NOMO-1 treated with dmso at 0.1 percent for 144 hours (cell line): Measurements from ENCODE around the gene SRGAP3.

ENCODE experiments used
- DNase-seq: peaks from one replicate; lab custom pipeline; 2025; ENCODE audit not compliant: unreplicated experiment; lab: John Stamatoyannopoulos, UW

SRGAP3 gene

DNA sequence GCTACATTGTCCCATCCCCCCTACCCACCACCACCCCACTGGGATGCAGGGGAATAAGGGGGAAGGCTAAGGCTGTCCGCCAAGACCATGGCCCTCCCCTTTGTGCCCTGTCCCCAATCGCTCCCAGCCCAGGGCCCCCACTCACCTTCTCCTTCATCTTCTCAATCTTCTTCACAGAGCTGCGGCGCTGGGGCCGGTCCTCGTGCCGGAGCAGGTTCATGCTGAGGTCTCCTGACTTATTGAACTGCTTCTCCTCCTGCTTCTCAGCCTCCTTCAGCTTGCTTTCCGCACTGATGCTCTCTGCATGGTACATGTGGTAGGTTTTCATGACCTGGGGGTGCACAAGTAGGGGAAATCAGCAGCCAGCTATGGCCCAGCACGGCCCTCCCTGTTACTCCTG, 185.2 kb downstream of the SRGAP3 start:
- no peak for DNase-seq

DNA sequence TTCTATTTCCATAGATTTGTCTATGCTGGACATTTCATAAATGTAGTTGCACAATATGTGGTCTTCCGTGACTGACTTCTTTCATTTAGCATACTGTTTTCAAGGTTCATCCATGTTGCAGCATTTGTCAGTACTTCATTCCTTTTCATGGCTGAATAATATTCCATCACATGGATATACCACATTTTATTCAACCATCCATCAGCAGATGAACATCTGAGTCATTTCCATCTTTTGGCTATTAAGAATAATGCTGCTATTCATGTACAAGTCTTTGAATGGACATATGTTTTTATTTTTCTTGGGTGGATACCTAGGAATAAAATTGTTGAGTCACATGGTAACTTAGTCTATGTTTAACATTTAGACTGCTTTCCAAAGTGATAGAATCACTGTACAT, 186.9 kb downstream of the SRGAP3 start:
- DNase-seq, result no peak

DNA sequence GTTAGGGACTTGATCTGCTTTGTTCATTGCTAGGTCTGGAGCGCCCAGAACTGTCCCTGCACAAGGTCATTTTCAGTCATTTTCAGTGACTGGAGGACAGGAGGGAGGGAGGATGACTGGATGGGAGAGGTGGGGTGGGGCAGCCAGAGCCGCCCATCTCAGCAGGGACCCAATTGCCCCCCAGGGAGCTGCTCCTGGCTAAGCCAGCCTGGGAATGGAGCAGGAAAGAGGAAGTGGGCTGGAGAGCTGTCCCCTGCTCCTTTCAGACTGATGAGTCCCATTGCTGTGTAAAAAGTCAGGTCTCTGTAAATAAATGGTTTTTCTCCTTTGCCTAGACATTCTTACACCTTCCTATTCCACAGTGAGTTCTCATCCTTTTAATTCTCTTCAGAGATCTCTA, 187.8 kb downstream of the SRGAP3 start:
- no peak for DNase-seq

DNA sequence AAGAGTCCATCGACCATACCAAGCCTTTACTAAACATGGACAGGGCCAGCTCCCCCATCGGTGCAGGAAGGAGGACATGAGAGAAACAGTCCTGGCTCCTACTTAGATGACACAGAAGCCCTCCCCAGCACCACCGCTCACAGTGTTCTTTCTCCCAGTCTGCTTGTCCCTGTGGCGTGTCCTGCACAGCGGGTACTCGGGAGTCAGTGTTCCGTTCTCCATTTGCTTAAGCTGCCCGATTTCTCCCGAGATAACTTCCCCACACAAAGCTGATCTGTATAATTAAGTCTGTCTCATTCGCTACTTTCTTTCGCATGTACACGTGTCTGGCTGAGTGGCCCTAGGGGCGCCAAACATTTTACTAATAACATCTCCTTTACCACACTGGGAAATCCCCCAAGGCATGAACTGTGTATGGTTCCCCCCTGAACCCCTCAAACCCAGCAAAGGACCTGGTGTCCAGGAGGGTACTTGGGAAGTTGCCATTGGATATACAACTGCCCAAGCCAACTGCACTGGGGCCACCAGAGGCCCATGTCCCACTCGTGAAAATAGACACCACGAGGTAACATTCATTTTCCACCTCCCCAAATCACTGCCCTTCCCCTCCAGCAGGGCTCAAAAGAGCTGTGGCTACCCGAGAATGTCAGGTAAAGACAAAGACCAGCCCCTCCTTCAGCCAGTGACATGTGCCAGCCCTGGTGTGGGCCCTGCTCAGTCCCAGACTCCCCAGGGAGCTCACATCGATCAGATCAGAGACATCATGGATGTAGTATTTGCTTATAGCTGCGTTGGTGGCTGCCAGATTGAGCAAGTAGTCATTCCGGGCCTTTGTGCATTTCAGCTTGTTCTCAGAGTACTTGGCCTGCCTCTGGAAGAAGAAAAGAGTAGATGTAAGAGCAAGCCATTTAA, 189.7 kb downstream of the SRGAP3 start:
- no peak for DNase-seq

DNA sequence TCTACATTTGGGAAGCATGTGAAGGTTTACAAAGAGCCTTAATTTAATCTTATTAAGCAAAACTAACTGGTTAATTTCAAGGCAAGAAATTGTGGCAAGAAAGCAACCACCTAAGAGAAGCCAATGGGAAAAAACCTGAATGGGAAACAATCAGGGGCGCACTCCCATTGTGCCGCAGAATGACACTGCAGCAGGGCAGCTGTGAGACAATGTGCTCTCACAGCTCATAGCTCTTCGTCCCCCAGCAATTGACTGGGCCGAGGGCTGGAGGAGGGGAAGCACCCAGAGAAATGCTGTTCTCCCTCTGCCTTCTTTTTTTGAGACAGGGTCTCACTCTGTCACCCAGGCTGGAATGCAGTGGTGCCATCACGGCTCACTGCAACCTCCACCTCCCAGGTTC, 192.9 kb downstream of the SRGAP3 start:
- no peak for DNase-seq

DNA sequence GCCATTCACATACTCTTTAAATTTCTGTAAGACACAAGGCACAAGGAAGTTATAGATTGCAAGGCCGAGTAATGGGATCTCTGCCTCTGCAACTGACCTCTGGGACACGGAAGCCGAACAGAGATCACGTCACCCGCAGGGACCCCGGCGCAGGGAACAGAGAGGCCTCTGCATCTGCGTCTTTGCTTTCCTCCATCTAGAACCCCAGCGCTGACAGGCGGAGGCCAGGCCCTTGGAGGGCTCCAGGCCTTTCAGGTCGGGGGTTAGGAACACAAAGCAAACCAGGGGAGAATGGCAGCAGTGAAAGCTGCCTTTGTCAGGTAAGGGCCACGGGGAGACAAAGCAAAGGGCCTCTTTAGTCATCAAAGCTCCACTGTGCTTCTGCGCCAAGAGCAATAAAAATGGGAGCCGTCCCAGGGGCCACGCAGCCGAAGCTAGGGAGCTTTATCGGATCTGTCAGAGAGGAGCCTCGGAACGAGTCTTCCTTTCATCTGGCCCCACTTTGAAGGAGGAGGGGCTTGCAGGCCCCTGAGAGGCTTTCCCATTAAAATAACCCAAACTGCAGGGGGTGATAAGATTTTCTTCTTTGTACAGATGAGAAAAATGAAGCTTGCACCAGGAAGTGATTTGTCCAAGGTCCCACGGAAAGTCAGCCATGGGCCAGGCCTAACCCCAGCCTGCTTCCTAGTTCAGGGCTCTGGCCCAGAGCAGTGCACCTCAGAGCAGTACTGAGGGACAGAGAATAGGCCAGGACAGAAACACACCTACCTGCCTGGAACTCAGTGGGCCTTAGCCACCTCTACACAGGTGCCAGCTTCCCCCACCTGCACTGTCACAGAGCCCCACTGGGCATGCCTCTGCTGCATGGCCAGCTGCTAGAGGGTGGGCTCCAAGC, 201.7 kb downstream of the SRGAP3 start:
- DNase-seq, result no peak

DNA sequence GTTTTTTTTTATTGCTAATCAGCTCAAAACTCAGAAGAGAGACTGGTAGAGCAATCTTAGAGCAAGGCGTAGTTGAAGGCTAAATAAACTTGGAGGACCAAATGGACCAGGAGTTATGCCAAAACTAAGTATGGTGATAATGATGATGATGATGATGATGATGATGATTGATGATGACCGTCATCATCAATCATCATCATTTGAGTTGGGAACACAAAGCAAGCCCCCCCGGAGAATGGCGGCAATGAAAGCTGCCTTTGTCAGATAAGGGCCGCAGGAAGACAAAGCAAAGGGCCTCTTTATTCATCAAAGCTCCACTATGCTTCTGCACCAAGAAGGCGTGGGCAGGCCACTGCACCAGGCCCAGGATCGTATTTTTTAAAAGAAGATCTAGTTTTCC, 204.1 kb downstream of the SRGAP3 start:
- DNase-seq, result no peak

DNA sequence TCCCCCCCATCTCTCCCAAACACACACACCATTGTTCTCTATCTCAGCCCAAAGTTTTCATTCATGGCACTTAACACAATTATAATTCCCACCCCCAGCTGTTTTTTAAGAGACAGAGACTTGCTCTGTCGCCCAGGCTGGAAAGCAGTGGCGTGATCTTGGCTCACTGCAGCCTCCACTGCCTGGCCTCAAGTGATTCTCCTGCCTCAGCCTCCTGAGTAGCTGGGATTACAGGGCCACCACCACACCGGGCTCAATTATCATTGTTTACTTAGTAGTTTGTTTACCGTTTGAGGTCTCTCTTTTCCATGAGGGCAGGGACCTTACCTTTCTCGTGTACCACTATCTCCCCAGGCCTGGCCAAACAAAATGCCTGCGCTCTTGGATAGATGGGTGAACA, 206.4 kb downstream of the SRGAP3 start:
- no peak for DNase-seq

DNA sequence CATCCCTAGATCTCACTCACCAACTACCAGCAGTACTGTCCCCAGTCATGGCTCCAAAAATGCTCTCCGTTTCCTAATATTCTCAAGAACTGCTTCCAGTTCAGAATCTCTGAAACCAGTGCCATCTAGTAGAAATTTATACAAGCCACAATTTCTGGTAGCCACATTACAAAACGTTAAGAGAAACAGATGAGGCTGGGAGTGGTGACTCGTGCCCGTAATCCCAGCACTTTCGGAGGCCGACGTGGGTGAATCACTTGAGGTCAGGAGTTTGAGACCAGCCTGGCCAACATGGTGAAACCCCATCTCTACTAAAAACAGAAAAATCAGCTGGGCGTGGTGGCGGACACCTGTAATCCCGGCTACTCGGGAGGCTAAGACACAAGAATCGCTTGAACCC, 207.8 kb downstream of the SRGAP3 start:
- no peak for DNase-seq

DNA sequence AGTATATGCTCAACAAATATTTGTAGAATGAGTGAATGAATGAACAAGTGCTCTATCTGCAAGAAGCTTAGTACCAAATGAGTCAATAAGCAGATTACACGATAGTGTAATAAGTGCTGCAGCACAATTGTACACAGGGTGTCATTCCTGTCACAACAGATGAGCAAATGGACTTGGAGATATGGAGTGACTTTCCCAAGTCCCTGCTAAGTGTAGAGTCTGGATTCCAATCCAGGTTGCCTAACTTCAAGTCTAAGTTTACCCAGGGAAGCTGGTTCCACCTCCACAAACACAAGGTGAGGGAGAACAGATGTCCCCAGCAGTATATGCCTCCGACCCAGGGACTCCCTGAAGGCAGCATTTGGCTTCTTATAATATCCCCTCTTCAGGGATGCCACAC, 208.4 kb downstream of the SRGAP3 start:
- DNase-seq, result no peak

DNA sequence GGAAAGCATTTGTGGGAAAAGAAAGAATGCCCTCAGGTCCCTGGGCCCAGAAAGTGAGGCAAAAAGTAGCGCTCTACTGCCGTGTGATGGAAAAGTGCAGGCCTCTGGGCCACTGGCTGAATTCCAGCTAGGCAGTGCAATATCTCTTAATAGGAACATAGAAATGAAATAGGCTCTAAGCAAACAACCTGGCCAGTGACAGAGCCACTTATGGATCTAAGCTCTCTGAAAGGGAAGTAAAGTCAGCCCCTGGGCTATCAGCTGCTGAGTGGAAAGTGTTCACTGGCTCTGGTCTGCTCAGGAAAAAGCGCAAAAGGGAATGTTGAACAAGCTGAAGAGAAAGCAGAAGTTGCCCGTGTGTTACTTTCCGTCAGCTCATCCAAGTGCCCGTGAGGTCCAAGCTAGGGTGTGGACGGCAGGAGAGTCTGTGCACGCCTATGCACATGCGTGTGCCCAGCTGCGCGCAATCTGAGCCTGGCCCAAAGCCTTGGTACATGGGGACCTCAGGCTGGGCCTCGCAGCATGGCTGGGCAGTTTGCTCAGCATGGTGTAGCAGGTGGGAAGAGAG, 212.2 kb downstream of the SRGAP3 start:
- peak; percentile 10 for DNase-seq

DNA sequence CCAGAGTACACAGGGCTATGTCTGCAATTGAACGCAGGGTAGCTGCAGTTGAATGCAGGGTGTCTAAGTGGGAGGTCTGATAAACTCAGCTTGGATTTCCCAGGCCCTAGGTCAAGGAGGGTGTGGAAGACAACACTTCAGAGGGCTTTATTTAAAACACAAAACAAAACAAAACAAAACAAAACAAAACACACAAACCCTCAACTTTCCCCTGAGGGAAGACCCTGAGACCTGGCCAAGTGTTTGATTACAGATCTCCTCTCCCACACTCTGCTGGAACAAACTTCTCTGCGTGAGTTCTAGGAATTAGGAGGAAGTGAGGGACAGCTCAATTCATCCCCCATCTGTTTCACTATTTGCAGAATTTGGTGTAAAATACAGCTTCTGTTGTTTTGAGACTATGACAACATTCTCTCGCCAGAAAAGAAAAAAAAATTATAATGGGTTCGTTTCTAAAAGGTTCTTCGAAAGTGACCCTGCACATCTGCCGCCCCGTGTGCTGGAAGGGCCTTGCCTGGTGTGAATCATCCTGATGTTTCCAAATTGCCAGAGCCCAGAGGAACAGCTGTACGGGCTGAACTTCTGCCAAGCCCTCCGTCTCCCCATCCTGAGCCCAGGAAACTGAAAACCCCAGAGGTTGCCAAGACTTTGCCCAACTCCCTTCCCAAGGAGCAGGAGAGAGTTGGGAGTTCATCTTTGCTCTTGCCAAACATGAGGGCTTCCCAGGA, 212.9 kb downstream of the SRGAP3 start:
- DNase-seq, result no peak

DNA sequence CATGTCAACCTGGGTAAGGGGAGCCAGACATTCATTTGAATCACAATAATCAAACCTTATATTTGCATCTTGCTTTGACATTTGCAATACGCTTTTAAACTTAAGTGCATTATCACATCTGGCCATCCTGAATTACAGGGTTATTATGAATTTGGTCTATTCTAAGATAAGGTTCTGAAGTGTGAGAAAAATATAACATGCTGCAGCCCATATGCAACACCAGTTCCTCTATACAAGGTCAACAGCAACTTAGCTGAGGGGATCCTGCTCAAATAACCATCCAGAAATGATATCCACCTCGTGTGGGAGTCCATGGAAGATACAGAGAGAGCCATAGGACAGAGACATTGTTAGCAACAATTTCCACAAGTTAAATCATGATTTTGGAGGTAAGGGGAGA, 213.5 kb downstream of the SRGAP3 start:
- DNase-seq, result no peak

DNA sequence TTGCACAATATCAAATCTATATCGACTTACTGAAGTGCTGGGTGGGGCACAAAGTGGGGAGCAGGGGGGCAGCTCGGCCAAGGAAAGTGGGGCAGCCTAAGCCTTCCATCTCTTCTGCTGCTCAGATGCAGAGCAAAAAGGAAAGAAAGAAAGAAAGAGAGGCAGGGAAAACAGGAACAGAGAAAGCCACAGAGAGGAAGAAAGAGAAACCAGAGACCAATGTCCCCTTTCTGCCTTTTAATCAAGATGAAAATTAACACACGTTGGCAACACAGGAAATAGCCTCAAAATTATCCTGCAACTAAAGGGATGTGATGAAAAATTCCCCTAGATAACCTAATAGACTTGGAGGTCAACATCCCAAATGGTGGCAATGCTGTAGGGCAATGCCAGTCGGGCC, 214.0 kb downstream of the SRGAP3 start:
- DNase-seq, result no peak

DNA sequence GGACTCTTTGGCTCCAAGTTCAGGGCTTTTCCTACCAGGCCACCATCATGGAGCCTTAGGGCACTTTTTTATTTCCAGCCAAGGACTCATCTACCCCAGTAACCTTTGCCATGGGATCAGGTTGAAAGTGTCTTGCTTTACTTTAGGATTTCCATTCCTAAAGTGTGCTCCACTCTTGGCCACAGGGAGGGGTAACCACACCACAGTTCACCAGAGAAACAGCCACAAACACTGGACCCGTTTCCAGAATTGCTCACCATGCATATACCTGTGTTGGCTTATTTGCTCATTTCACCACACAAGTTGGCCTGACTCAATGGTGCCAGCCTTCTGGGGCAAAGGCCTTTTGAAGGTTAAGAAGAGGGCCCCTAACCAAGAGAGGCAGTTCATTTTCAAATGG, 215.6 kb downstream of the SRGAP3 start:
- no peak for DNase-seq

DNA sequence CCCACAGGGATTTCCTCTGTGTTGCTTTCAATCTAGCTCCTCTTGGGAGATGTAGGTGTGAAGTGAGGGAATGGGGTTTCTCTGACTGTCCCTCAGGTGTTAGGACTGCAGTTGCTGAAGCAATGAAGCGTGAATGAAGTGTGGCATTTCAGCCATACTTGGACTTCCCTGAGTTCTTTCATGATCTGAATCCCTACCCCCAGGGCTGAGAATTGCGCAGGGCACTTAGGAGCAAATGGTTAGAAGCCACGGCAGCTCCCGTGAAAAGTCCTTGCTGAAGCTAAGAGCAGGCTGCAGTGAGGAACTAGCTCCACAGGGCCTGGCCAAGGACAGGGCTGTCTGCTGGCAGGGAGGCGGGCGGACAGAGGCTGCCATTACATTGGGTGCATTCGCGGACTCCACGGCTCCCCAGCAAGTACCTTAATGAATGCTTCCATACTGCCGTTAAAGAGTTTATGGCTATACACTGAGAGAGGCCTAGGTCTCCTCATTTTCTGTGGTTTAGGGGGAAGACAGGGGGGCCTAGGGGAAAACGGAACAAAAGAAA, 217.1 kb downstream of the SRGAP3 start:
- DNase-seq, result no peak

DNA sequence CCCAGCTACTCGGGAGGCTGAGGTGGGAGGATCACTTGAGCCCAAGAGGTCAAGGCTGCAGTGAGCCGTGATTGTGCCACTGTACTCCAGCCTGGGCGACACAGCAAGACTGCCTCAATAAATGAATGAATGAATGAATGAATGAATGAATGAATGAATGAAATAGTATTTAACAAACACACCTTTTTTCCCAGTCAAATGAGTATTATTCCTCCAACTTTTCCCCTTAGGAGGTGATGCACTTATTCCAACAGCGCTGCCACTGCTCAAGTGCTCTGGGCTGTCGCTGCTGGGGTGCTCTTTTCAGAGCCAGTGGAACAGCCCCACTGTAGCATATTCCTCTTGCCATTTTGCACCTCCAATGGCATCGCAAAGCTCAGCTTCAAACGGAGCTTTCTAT, 219.4 kb downstream of the SRGAP3 start:
- DNase-seq, result no peak

DNA sequence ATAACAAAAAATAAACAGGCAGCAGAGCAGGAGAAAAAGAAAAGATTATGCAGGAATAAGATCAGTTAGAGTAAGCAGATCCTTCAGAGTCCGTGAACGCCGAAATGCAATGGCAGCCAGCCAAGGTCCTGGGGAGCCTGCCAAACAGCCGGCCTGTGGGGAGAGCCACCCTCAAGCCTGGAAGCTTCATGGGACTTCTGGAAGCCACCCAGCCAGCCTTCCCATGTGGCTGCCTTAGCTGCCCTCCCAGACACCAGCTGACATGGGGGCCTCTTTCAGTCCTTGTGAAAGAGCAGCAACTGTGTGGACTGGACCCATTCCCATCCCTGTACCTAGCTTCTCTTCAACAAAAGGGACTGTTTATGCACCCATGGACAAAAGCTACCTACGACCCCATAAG, 221.3 kb downstream of the SRGAP3 start:
- no peak for DNase-seq

DNA sequence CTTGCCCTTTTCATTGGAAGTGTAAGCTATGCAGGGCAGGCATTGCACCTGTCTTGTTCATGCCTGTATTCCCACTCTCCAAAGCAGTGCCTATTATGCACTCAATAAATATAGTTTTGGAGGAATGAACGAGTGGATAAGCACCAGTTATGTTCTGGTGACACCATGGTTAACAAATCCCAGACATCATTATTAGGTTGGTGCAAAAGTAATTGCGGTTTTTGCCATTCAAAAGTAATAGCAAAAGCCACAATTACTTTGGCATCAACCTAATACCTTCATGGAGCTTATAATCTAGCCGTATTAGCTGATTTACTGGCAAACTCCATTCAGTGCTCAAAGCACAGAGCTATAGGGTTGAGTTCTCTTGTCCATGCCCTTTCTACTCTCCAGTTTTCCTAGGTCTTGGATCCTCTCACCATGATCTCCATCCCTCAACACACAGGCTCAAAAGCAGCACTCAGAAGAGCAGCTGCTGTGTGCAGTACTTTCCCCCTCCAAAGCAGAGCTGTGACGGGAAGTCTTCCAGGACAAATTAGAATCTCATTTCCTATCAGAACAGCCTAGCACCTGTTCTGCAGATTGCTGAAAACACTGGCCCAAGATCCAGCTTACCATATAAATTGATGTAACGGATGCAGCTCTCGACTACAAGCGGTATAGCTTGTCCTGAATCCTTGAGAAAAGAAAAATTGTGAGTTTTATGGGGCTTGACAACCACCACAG, 223.0 kb downstream of the SRGAP3 start:
- no peak for DNase-seq

DNA sequence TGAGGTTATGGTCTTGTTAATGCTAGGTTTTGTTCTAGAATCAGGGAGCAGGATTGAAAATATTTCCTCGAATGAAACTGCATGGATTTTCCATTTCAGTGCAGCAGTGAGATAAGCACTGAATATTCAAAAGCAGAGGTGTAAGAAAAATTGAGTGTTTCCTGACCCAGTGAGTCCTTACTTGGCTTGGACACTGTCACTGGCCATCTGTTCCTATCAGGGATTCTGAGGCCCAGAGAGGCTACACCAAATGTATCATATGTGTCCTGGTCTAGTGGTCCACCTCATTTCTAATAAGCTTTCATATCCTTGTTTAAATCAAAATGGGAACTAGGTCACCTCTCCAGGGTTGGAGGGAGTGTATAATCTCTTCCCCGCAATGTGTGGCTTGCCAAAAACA, 225.1 kb downstream of the SRGAP3 start:
- no peak for DNase-seq
